PC-9 (cell line): Measurements from ENCODE around the gene EYA2.

ENCODE experiments used
- CTCF ChIP-seq: fragments of 200-600 bp; sonication (generic); conservative IDR thresholded peaks from 2 replicates; pipeline ENCODE4 v1.6.1; 2017; ENCODE audit warnings: mixed run types, antibody characterized with exemption, mild to moderate bottlenecking, moderate library complexity
- EZH2 ChIP-seq: fragments of 200-600 bp; sonication (generic); IDR thresholded peaks from 2 replicates; pipeline ENCODE4 v1.8.0; 2017; ENCODE audit warnings: antibody characterized with exemption, low read depth

DNA sequence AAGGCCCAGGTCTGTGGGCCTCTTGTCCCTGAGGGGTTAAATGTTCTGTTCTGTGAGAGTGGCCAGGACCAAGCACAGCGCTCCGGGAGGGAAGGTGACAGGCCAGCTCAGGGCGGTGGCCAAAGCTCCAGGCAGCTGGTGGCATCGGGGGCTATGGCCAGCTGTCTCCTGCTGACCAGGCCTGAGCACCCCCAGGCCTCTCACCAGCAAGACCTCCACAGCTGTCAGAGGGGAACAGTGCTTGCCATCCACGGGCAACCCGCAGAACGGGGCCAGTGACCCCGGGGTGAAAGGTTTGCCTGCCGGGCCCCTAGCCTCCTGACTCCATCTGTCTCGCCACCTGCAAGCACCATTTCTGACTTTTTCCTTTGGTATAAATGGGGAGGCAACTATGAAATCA, 46.0 kb downstream of the EYA2 start:
- no peak for TF ChIP-seq CTCF
- no peak for TF ChIP-seq EZH2
